HuH-7 (cell line): ENCODE data around the gene KRTAP4-9.
"Not testable (repeated sequence)": the region's sequence is repeated elsewhere in the genome, so short reads cannot be mapped to it uniquely, and the experiment has no call there.

Experiments
- DNase-seq: peaks from one replicate; pipeline ENCODE4 v3.0.0; 2011; ENCODE audit warnings: low spot score

The KRTAP4-9 gene

DNA sequence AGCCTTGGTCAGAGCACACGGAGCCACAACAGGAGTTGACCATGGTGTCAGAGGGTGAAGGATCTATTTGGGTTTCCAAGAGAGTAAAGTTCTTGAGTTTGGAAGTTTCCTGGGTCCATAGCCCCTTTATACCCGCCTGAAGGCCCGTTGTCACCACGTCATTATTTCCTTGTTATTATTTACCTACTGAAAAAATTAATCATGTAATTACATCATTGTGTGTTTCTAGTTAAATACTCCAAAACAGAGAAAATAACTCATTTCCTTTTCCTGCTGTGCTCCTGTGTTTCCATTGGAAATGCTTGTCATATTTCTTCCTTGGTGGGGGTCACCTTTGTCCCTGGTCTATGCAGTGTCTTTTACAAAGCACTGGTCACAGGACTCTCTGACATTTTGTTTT, 7.1 kb upstream of the KRTAP4-9 start, which contains the start of gene KRTAP4-8:
KRTAP4-8 (minus strand) TSS at position 101 of the 400 bp plus-strand sequence; CDS start at position 43, 58 bp downstream.
- no peak for DNase-seq

DNA sequence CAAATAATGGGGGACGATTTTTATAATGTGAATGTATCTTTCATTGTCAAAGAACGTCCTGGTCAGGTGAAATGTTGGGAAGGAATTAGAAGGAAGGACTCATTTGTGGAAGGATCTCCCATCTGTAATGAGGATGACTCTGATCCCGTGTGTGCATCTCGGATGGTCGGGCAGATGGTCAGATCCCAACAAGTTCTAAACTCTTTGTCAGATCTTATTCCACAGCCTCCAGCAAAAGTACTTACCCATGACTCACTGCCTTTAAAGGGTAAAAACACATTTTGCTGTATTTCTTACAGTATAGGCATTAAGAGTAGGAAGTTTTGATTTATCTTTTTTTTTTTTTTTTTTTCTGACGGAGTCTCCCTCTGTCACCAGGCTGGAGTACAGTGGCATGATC, 6.7 kb upstream of the KRTAP4-9 start:
- DNase-seq: no peak

DNA sequence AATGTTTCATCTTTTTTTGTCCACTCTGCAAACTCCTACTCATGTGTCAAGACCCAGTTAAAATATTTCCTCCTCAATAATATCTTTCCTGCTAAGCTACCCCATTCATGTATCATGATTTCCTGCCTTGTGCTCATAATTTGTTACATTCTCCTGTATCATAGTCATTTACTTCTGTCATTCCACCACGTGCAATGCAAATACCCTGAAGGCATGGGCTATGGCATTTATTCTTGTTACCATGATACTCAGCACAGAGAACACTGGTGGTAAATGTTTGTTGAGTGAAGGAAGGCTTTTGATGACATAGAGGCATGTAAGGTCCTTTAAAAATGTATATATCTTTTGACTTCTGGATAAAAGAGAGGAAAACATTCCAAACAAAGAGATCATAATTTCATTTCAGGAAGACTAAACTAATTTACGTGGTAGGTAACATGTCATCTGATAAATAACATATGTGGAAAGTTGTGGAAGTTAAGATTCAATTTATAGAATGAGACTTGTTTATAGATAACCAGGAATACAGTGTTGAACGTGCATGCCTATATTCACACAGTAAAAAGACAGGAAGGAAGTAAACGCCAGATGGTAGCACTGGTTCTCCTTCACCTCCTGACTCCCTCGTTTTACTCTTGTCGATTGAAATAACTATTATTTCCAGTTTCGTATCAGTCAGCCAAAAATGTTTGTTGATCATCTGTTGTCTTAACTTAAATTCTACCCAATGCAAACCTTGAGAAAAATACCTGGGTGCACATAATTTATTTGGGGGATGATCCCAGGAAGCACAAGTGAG, 5.3 kb upstream of the KRTAP4-9 start:
- DNase-seq: not testable (repeated sequence)

DNA sequence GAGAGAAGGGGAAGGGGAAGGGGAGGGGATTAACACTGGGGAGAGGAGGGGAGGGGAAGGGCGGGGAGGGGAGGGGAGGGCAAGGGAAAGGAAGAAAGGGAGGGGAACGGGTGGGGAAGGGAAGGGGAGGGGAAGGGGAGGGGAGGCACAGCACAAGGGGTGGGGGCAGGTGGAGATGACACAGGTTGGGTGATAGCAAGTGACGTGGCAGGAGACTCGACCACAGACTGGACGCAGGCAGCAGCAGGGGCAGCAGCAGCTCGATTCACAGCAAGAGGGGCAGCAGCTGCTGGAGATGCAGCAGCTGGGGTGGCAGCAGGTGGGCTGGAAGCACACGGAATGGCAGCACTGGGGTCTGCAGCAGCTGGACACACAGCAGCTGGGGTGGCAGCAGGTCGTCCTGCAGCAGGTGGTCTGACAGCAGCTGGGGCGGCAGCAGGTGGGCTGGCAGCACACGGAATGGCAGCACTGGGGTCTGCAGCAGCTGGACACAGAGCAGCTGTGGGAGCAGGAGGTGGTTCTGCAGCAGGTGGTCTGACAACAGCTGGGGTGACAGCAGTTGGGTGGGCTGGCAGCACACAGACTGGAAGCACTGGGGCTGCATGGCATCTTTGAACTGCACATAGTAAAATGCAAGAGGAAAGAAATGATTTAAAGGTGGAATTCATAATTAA, 3.5 kb upstream of the KRTAP4-9 start, which contains the start of gene KRTAP4-16:
KRTAP4-16 (minus strand) TSS at position 624 of the 674 bp plus-strand sequence; CDS start at position 624, 0 bp downstream.
- no peak for DNase-seq

DNA sequence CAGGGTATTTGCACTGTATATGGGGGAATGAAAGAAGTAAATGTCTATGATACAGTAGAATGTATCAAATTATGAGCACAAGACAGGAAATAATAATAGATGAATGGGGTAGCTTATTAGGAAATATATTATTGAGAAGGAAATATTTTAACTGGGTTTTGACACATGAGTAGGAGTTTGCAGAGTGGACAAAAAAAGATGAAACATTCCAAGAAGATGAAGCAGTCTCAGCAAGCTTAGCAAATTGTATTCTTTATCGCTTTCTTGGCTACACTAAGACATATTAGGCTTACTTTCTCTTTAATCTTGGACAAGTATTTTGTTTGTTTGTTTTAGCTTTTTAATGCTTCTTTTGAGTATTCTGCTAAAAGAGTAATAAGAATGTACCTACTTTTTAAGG, 1.3 kb upstream of the KRTAP4-9 start:
- DNase-seq: no peak

DNA sequence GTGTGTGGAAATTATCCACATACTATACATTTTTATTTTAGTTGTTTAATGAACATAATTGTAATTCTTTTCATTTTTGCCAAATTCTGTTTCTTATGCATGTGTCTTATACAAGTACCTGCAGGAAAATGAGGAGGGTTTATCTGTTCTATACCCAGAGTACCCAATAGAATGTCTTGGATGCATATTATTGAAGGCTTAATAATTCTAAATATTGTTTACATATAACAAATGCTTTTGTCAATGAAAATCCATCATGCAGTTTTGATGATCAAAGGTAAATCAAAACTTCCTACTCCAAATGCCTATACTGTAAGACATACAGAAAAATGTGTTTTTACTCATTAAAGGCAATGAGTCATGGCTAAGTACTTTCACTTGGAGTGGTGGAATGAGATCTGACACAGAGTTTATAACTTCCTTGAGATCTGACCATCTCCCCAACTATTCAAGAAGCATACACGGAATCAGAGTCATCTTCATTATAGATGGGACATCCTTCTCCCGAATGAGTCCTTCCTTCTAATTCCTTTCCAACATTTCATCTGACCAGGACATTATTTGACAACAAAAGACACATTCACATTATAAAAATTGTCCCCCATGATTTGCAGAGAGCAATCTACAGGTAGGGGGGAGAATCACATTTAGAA, 677 bp upstream of the KRTAP4-9 start:
- not testable (repeated sequence) for DNase-seq

DNA sequence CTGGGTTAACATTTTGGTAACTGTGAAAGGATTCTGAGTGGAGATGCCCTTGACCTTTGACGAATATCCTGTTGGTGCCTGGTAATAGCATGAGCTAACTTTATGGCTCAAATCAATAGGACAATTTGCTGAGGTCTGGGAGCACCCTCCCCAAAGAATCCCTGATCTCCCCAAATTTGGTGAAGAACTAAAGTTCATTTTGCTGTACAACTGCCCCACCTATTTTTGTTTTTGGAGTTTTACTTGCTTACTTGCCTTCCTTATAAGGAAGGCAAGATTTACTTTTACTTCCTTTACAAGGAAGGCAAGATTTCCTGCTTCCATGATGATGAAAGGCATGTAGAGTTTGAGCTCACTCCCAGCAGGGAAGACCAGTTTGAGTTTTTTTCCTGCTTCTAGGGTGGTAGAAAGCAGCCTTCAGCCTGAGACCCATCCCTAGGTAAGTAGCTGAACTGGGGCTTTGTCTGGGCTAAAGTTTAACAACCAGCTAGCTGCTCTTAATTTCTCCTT, 2.8 kb downstream of the KRTAP4-9 start:
- DNase-seq: no peak

DNA sequence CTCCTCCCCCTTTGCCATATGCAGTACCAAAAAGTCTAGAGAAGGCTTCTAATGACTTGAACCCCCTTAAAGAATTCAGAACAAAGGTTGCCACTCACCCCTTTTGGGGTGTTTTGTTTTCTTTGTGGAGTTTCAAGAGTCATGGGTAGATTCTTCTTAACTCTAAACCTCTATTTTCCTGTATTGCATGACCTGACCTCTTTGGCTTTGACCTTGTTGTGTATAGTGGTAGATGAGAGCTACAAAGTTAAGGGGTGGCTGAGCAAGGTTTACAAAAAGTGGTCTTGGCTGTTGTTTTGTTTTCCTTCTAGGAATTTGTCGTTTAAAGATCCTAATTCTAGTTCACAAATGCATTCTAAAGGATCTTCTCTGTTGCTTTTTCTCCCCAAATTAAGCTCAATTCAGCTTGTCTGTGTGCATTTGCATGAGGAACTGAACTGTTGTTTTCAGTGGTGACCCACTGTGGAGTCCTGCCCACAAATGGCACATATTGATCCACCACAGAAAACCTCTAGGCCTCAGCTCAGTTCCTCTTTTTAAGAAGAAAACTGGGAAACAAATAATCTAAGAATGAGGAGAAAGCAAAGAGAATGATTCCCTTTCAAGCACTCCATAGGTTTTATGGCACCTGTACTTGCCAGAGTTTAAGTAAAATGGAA, 3.7 kb downstream of the KRTAP4-9 start:
- not testable (repeated sequence) for DNase-seq

DNA sequence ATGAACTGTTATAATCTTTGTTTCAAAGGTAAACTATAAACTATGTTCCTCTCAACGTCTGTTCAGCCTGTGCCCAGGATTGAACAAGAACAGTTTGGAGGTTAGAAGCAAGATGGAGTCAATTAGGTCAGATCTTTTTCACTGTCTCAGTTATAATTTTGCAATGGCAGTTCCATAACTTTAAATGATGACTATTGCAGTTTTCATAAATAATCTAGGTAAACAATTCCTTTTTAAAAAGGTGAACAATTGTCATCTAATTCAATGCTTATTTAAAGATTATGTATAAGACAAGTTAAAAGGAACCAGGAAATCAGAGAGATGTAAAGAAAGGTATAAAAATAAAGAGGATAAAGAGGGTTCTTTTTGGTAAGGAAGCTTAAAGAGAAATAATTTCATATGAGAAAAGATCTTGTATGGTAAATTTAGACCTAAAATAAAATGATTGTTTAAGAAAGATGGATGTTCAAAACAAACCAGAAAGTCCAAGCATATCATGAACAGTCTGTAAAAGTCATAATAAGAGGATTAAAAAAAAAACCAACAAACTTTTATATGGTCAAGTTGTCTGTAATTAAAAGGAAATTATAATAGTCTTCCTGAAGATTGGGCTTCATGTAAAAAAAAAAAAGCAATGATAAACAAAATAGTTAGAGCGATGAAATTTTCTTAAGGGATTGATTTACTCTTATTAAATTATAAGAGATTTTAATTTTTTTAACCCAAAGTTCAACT, 6.1 kb downstream of the KRTAP4-9 start:
- no peak for DNase-seq

DNA sequence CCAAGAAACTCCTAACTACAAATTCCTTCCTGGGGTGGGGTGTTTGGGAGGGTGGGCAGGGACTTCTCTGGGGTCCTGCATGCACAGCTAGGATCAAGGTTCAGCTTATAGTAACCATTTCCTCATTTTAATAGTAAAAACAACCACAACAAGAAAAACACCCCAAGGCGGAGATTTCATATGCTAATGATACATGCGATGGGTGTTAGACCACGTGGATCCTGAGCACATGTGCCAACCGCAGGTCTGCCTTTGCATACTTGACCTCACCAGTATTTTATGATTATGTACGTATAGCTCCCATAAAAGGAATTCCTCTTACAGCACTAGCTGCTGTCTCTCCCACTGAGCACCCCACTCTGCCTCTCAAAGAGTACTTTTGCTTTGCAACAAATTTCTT, 11.1 kb downstream of the KRTAP4-9 start:
- no peak for DNase-seq

DNA sequence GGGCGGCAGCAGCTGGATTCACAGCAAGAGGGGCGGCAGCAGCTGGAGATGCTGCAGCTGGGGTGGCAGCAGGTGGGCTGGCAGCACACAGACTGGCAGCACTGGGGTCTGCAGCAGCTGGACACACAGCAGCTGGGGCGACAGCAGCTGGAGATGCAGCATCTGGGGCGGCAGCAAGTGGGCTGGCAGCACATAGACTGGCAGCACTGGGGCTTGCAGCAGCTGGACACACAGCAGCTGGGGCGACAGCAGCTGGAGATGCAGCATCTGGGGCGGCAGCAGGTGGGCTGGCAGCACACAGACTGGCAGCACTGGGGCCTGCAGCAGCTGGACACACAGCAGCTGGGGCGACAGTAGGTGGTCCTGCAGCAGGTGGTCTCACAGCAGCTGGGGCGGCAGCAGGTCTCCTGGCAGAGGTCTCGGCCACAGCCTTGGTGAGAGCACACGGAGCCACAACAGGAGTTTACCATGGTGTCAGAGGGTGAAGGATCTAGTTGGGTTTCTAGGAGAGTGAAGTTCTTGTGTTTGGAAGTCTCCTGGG, 12.7 kb downstream of the KRTAP4-9 start, which contains the start of gene KRTAP4-11:
KRTAP4-11 (minus strand) TSS at position 528 of the 541 bp plus-strand sequence; CDS start at position 470, 58 bp downstream.
- DNase-seq: not testable (repeated sequence)

DNA sequence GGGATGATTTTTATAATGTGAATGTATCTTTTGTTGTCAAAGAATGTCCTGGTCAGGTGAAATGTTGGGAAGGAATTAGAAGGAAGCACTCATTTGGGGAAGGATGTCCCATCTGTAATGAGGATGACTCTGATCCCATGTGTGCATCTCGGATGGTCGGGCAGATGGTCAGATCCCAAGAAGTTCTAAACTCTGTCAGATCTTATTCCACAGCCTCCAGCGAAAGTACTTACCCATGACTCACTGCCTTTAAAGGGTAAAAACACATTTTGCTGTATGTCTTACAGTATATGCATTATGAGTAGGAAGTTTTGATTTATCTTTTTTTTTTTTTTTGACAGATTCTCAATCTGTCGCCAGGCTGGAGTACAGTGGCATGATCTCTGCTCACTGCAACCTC, 13.5 kb downstream of the KRTAP4-9 start:
- DNase-seq: no peak

DNA sequence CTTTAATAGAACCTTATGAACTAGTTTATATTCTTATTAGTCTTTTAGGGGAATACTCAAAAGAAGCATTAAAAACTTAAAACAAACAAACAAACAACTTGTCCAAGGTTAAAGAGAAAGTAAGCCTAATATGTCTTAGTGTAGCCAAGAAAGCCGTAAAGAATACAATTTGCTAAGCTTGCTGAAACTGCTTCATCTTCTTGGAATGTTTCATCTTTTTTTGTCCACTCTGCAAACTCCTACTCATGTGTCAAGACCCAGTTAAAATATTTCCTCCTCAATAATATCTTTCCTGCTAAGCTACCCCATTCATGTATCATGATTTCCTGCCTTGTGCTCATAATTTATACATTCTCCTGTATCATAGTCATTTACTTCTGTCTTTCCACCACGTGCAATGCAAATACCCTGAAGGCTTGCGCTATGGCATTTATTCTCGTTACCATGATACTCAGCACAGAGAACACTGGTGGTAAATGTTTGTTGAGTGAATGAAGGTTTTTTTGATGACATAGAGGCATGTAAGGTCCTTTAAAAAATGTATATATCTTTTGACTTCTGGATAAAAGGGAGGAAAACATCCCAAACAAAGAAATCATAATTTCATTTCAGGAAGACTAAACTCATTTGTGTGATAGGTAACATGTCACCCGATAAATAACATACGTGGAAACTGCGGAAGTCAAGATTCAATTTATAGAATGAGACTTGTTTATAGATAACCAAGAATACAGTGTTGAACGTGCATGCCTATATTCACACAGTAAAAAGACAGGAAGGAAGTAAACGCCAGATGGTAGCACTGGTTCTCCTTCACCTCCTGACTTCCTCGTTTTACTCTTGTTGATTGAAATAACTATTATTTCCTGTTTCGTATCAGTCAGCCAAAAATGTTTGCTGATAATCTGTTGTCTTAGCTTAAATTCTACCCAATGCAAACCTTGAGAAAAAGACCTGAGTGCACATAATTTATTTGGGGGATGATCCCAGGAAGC, 14.8 kb downstream of the KRTAP4-9 start:
- not testable (repeated sequence) for DNase-seq

DNA sequence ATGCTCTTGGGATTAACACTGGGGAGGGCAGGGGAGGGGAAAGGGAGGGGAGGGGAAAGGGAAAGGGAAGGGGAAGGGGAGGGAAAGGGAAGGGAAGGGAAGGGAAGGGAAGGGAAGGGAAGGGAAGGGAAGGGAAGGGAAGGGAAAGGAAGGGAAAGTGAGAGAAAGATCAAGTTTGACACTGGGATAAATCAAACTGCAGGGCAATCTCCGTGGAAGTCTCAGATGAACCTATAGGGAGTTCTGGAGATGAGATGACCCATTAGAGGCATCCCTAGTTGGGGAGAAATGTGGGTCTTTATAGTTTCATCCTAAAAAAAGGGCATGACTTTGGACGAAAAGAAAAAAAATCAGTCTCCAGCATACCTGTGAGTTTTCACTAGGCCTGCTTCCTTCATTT, 16.6 kb downstream of the KRTAP4-9 start:
- no peak for DNase-seq

DNA sequence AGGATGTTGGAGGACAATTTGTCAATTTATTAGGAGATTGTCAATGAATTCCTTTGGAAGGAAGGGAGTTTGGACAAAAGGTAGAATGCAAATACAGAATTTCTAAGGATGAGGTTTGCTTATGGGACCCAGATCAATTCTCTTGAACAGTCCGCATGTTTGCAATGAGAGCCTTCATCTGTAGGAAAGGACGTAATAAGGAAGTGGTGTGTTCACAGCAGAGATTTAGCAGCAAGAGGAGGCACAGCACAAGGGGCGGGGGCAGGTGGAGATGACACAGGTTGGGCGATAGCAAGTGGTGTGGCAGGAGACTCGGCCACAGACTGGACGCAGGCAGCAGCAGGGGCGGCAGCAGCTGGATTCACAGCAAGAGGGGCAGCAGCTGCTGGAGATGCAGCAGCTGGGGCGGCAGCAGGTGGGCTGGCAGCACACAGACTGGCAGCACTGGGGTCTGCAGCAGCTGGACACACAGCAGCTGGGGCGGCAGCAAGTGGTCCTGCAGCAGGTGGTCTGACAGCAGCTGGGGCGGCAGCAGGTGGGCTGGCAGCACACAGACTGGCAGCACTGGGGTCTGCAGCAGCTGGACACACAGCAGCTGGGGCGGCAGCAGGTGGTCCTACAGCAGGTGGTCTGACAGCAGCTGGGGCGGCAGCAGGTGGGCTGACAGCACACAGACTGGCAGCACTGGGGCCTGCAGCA, 18.3 kb downstream of the KRTAP4-9 start:
- DNase-seq: not testable (repeated sequence)

DNA sequence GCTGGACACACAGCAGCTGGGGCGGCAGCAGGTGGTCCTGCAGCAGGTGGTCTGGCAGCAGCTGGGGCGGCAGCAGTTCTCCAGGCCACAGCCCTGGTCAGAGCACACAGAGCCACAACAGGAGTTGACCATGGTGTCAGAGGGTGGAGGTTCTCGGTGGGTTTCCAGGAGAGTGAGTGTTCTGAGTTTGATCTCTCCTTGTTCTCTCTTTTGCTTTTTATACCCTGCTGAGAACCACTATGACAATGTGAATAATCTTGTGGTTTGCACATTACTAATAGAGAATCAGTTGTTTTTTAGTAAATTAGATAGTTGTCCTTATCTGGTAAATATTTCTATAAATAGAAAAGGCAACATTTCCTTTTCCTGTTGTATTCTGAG, 18.8 kb downstream of the KRTAP4-9 start, which contains the start of gene KRTAP4-12:
KRTAP4-12 (minus strand) TSS at position 192 of the 381 bp plus-strand sequence; CDS start at position 132, 60 bp downstream.
- DNase-seq: not testable (repeated sequence)

DNA sequence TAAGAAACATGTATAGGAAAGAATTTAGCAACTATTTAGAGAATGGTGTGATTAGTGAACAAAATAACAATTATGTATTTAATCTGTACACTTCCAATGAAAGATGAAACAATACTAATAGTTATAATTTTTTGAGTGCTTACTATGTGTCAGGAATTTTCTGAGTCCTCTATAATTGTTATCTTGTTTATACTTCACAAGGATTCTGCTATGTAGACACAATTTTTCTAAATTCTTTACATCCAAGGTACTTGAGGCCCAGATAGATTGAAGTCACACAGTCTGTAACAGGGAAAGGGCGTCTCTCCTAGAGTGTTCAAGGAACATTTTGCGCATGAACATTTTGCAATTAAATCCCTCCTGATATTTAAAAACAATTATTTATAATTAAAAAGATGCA, 19.9 kb downstream of the KRTAP4-9 start:
- DNase-seq: no peak

DNA sequence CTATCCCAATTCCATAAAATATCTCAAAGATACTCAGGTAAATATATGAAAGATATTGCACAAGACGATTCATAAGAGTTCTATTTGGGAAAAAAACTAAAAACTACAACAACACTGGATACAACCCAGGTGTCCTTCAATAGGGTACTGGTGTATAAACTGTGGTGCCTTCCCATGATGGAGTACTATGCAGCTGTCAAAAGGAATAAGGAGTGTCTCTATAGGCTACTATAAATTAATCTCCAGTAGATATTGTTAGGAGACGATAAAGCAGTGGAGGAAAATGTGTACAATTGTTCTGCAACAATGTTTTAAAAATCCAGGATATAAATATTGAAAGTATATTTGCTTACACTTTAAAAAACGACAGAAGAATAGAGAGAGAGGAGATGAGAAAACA, 21.2 kb downstream of the KRTAP4-9 start:
- DNase-seq: no peak

DNA sequence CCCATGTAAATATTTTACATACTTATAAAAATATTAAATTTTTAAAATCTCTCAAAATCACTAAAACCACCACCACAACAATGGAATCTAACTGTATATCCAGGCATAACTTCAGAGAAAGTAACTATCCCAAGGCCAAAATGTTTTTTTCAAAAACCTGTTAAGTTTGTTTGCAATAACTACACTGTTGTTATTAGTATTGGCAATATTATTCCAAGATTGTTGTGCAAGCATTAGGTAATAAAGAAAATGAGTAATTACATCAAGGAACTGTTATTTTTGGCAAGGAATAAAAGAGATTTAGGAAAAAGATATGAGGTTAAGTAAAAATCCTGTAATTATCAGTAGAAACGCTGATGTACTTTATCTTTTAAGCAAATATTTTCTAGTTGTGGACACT, 22.2 kb downstream of the KRTAP4-9 start:
- no peak for DNase-seq
